Naive thymus-derived CD4-positive, alpha-beta T cell (primary cell): ENCODE results near the gene KDM6A. TPM values are rescaled to one million over a fixed set of nuclear protein-coding genes. Genes with fewer than 3 reads are reported as not detected.
"Not testable (repeated sequence)": the region's sequence is repeated elsewhere in the genome, so short reads cannot be mapped to it uniquely, and the experiment has no call there.

Source experiments
- ATAC-seq: fragments of 150-1000 bp; cut with Tn5 transposase; 2 replicates; pipeline ENCODE4 v1.10.0; 2021; ENCODE audit warnings: mild to moderate bottlenecking, moderate library complexity
- CTCF ChIA-PET: fragments of 350-600 bp; sonication (Branson Sonifier 250); formaldehyde crosslinking; loops from one replicate; lab custom pipeline; 2021; ENCODE audit warnings: antibody characterized with exemption; lab: Charles Lee
- POLR2A ChIA-PET: fragments of 350-600 bp; sonication (Branson Sonifier 250); formaldehyde crosslinking; loops from one replicate; lab custom pipeline; 2021; ENCODE audit warnings: antibody characterized with exemption, inconsistent platforms; lab: Charles Lee
- DNase-seq, 9 donors: peaks; one replicate each; pipeline versions ENCODE4 v3.0.0 to v3.0.0-alpha.2; 2020 to 2022; ENCODE audit warnings: mixed read lengths in 1 of 9
- H3K27ac ChIP-seq: one replicate; pipeline ENCODE4 v1.7.0; 2013; ENCODE audit warnings: mild to moderate bottlenecking, low read depth, low read length, moderate library complexity
- H3K27me3 ChIP-seq, 2 donors: one replicate each; pipeline ENCODE4 v1.7.0; 2013; ENCODE audit warnings: low read length in 2 of 2, mild to moderate bottlenecking in 2 of 2, moderate library complexity in 2 of 2; ENCODE audit not compliant: control insufficient read depth in 2 of 2, insufficient read depth in 2 of 2
- H3K36me3 ChIP-seq, 3 experiments: 1 replicate in 2 of 3; 2 replicates in 1 of 3; pipeline ENCODE4 v1.7.0; 2013; ENCODE audit warnings: low read length in 3 of 3, mild to moderate bottlenecking in 3 of 3, moderate library complexity in 1 of 3; ENCODE audit not compliant: insufficient read depth in 3 of 3, control insufficient read depth in 2 of 3
- H3K4me1 ChIP-seq, 2 donors: one replicate each; pipeline ENCODE4 v1.7.0; 2013; ENCODE audit warnings: low read length in 2 of 2, mild to moderate bottlenecking in 2 of 2, moderate library complexity in 1 of 2; ENCODE audit not compliant: control insufficient read depth in 2 of 2, insufficient read depth in 2 of 2
- H3K4me3 ChIP-seq: 2 replicates; pipeline ENCODE4 v1.7.0; 2013; ENCODE audit warnings: mild to moderate bottlenecking, low read length
- H3K9me3 ChIP-seq, 3 experiments: 1 replicate in 2 of 3; 2 replicates in 1 of 3; pipeline ENCODE4 v1.7.0; 2013; ENCODE audit warnings: low read length in 3 of 3; ENCODE audit not compliant: control insufficient read depth in 2 of 3
- H3K27ac Mint-ChIP-seq, 9 donors: one replicate each; pipeline ENCODE4 v1.8.0; 2020 to 2022; ENCODE audit warnings: mixed read lengths in 9 of 9, mild to moderate bottlenecking in 8 of 9, moderate library complexity in 5 of 9, inconsistent platforms in 2 of 9
- H3K27me3 Mint-ChIP-seq, 5 donors: one replicate each; pipeline ENCODE4 v1.8.0; 2021 to 2022; ENCODE audit warnings: mixed read lengths in 5 of 5, mild to moderate bottlenecking in 1 of 5
- H3K36me3 Mint-ChIP-seq, 5 donors: one replicate each; pipeline ENCODE4 v1.8.0; 2020 to 2022; ENCODE audit warnings: mixed read lengths in 5 of 5, mild to moderate bottlenecking in 3 of 5, inconsistent platforms in 1 of 5
- H3K4me1 Mint-ChIP-seq, 7 donors: one replicate each; pipeline ENCODE4 v1.8.0; 2020 to 2022; ENCODE audit warnings: mixed read lengths in 7 of 7, mild to moderate bottlenecking in 3 of 7, inconsistent platforms in 1 of 7
- H3K4me3 Mint-ChIP-seq, 10 donors: one replicate each; pipeline ENCODE4 v1.8.0; 2020 to 2022; ENCODE audit warnings: mild to moderate bottlenecking in 10 of 10, mixed read lengths in 10 of 10, moderate library complexity in 6 of 10, inconsistent platforms in 2 of 10
- H3K9me3 Mint-ChIP-seq, 11 donors: one replicate each; pipeline ENCODE4 v1.8.0; 2020 to 2022; ENCODE audit warnings: mixed read lengths in 11 of 11, mild to moderate bottlenecking in 4 of 11, inconsistent platforms in 1 of 11, moderate library complexity in 1 of 11
- intact Hi-C, 2 donors: fragments of 100-400 bp; cut with micrococcal nuclease; formaldehyde crosslinking; loops; one replicate each; pipeline ENCODE4 v1.15.1; 2023
- polyA plus RNA-seq, 2 donors: library from polyadenylated mRNA; unstranded; fragments of 300-500 nt; fragmentation: Illumina TruSeq; gene quantifications; one replicate each; pipeline ENCODE4 v1.2.3, GENCODE V29; 2021
- total RNA-seq, 6 experiments: library from RNA in 5 of 6; stranded (reverse) in 5 of 6; gene quantifications; 1 replicate in 5 of 6; 2 replicates in 1 of 6; pipeline ENCODE4 v1.2.3 and lab custom pipeline; 2021 to 2026

Gene KDM6A
- total and polyA plus RNA-seq, 7 experiments from 2014 or later: 17.9 to 55.6 (median 46.9) TPM

- Histone ChIP-seq H3K4me1 (peaks cover 0 to 17% of the 10 kb centered on the region in 2 donors), H3K36me3 (no peaks in the 10 kb centered on the region), H3K27ac (no peak overlapping the region), H3K27me3 (no peaks in the 10 kb centered on the region), H3K4me3 (no peak overlapping the region), H3K9me3 (no peaks in the 10 kb centered on the region)
- Mint-ChIP-seq H3K27me3 (no peaks in the 10 kb centered on the region), H3K27ac (peak overlapping the region in 1 of 9 donors; percentile 8), H3K4me1 (peaks cover 17 to 85% (median 57%) of the 10 kb centered on the region in 7 donors), H3K4me3 (peak overlapping the region in 1 of 10 donors; percentile 35), H3K36me3 (peaks cover 0 to 55% (median 33%) of the 10 kb centered on the region in 5 donors), H3K9me3 (peaks cover 0 to 11% (median 4%) of the 10 kb centered on the region in 11 donors)
- ChIA-PET CTCF (no interaction called here), POLR2A (no interaction called here)
- intact Hi-C loops: no loop called here
- ATAC-seq (no peak), DNase-seq (no peak)
Observed at GRCh38 chrX:44992775-44993174, 119.8 kb downstream of the KDM6A start.

- Mint-ChIP-seq H3K4me3 (peak overlapping the region in 3 of 10 donors; percentile 11 to 66 (median 53)), H3K27me3 (no peaks in the 10 kb centered on the region), H3K27ac (peak overlapping the region in 2 of 9 donors; percentile 37 to 76), H3K9me3 (peaks cover 0 to 2% (median 0%) of the 10 kb centered on the region in 11 donors), H3K4me1 (peaks cover 31 to 92% (median 64%) of the 10 kb centered on the region in 7 donors), H3K36me3 (peaks cover 0 to 49% (median 25%) of the 10 kb centered on the region in 5 donors)
- Histone ChIP-seq H3K4me3 (no peak overlapping the region), H3K36me3 (no peaks in the 10 kb centered on the region), H3K9me3 (no peaks in the 10 kb centered on the region), H3K4me1 (peaks cover 4 to 18% of the 10 kb centered on the region in 2 donors), H3K27me3 (no peaks in the 10 kb centered on the region), H3K27ac (no peak overlapping the region)
- ChIA-PET CTCF (no interaction called here), POLR2A (no interaction called here)
- DNase-seq (no peak), ATAC-seq (no peak)
- intact Hi-C loops: loop anchor here in 1 of 2 donors (5.0 kb wide), 2 partner anchors 71 to 124 kb away; partner anchors contain the start of gene KDM6A
Observed at GRCh38 chrX:44996277-44996676, 123.3 kb downstream of the KDM6A start.

- DNase-seq: no peak
- Mint-ChIP-seq H3K4me1 (peaks cover 31 to 92% (median 70%) of the 10 kb centered on the region in 7 donors), H3K9me3 (peaks cover 0 to 2% (median 0%) of the 10 kb centered on the region in 11 donors), H3K27me3 (no peaks in the 10 kb centered on the region), H3K36me3 (peaks cover 0 to 46% (median 23%) of the 10 kb centered on the region in 5 donors), H3K27ac (peak overlapping the region in 8 of 9 donors; percentile 18 to 93 (median 76)), H3K4me3 (peak overlapping the region in 9 of 10 donors; percentile 11 to 69 (median 51))
- H3K4me1 ChIP-seq: peaks cover 4 to 18% of the 10 kb centered on the region in 2 donors
- ChIA-PET POLR2A (interaction anchor here (0.5 kb wide), 1 partner anchor 24 kb away, joined by 3 read pairs; no protein-coding TSS in a partner anchor), CTCF (no interaction called here)
- ATAC-seq: no peak
- H3K9me3 ChIP-seq: no peaks in the 10 kb centered on the region
- no peak overlapping the region for H3K4me3 ChIP-seq
- no peaks in the 10 kb centered on the region for H3K27me3 ChIP-seq
- intact Hi-C loops: loop anchor here in 1 of 2 donors (5.0 kb wide), 2 partner anchors 70 to 125 kb away; partner anchors contain the start of gene KDM6A
- H3K36me3 ChIP-seq: no peaks in the 10 kb centered on the region
- no peak overlapping the region for H3K27ac ChIP-seq
Observed at GRCh38 chrX:44997282-44997812, 124.4 kb downstream of the KDM6A start.

- H3K4me3 Mint-ChIP-seq: peak overlapping the region in 8 of 10 donors; percentile 11 to 69 (median 45)
- peaks cover 0 to 2% (median 0%) of the 10 kb centered on the region in 11 donors for H3K9me3 Mint-ChIP-seq
- H3K36me3 Mint-ChIP-seq: peaks cover 0 to 42% (median 21%) of the 10 kb centered on the region in 5 donors
- Histone ChIP-seq H3K9me3 (no peaks in the 10 kb centered on the region), H3K36me3 (no peaks in the 10 kb centered on the region), H3K4me1 (peaks cover 4 to 18% of the 10 kb centered on the region in 2 donors), H3K27me3 (no peaks in the 10 kb centered on the region), H3K27ac (no peak overlapping the region), H3K4me3 (no peak overlapping the region)
- peaks cover 31 to 94% (median 68%) of the 10 kb centered on the region in 7 donors for H3K4me1 Mint-ChIP-seq
- CTCF ChIA-PET: no interaction called here
- POLR2A ChIA-PET: interaction anchor here (0.7 kb wide), 1 partner anchor 22 kb away, joined by 3 read pairs; no protein-coding TSS in a partner anchor
- H3K27ac Mint-ChIP-seq: peak overlapping the region; percentile 18 to 93 (median 70)
- H3K27me3 Mint-ChIP-seq: no peaks in the 10 kb centered on the region
- intact Hi-C loops: loop anchor here in 1 of 2 donors (5.0 kb wide), 2 partner anchors 69 to 126 kb away; partner anchors contain the start of gene KDM6A
- ATAC-seq: no peak
- DNase-seq: no peak
Observed at GRCh38 chrX:44997888-44998287, 124.9 kb downstream of the KDM6A start.

- peak overlapping the region in 7 of 10 donors; percentile 4 to 50 (median 34) for H3K4me3 Mint-ChIP-seq
- H3K9me3 Mint-ChIP-seq, H3K27ac ChIP-seq, CTCF ChIA-PET, H3K27me3 ChIP-seq, ATAC-seq, H3K4me3 ChIP-seq, H3K9me3 ChIP-seq, POLR2A ChIA-PET, H3K27me3 Mint-ChIP-seq, H3K36me3 ChIP-seq, DNase-seq: not testable (repeated sequence)
- H3K4me1 ChIP-seq: peaks cover 4 to 18% of the 10 kb centered on the region in 2 donors
- H3K27ac Mint-ChIP-seq: peak overlapping the region in 7 of 9 donors; percentile 12 to 65 (median 44)
- intact Hi-C loops: loop anchor here in 1 of 2 donors (5.0 kb wide), 2 partner anchors 68 to 127 kb away; partner anchors contain the start of gene KDM6A
- peaks cover 36 to 86% (median 60%) of the 10 kb centered on the region in 7 donors for H3K4me1 Mint-ChIP-seq
- H3K36me3 Mint-ChIP-seq: peaks cover 0 to 36% (median 15%) of the 10 kb centered on the region in 5 donors
Observed at GRCh38 chrX:44999237-44999636, 126.2 kb downstream of the KDM6A start.

GRCh38 chrX:44999872-45000271 lies 126.9 kb downstream of the KDM6A start:
- H3K9me3 Mint-ChIP-seq, CTCF ChIA-PET, H3K27me3 Mint-ChIP-seq, ATAC-seq, POLR2A ChIA-PET, DNase-seq, H3K27me3 ChIP-seq, H3K9me3 ChIP-seq, H3K4me3 ChIP-seq, H3K27ac ChIP-seq, H3K36me3 ChIP-seq: not testable (repeated sequence)
- intact Hi-C loops: loop anchor here in 1 of 2 donors (5.0 kb wide), 2 partner anchors 67 to 128 kb away; partner anchors contain the start of gene KDM6A
- Mint-ChIP-seq H3K27ac (peak overlapping the region in 5 of 9 donors; percentile 12 to 65 (median 29)), H3K4me3 (peak overlapping the region in 2 of 10 donors; percentile 34 to 48), H3K4me1 (peaks cover 31 to 84% (median 54%) of the 10 kb centered on the region in 7 donors), H3K36me3 (peaks cover 0 to 36% (median 12%) of the 10 kb centered on the region in 5 donors)
- peaks cover 4 to 18% of the 10 kb centered on the region in 2 donors for H3K4me1 ChIP-seq
